Tibial nerve (tissue), 4 donors: Measurements from ENCODE around the gene MPRIP. TPM values are rescaled to one million over a fixed set of nuclear protein-coding genes. Genes with fewer than 3 reads are reported as not detected.

Experiments used
- DNase-seq, 2 donors: peaks; one replicate each; pipeline ENCODE4 v3.0.0-alpha.2; 2019; ENCODE audit warnings: low spot score in 2 of 2
- H3K27ac ChIP-seq, 4 donors: fragments of 200-600 bp; sonication (generic) in 3 of 4; one replicate each; pipeline ENCODE4 v1.5.1; 2017 to 2019; ENCODE audit warnings: mild to moderate bottlenecking in 1 of 4
- H3K27me3 ChIP-seq, 2 donors: fragments of 200-600 bp; sonication (generic) in 1 of 2; one replicate each; pipeline versions ENCODE4 v1.5.1 to v1.6.0; 2017 to 2019
- H3K36me3 ChIP-seq, 3 donors: fragments of 200-600 bp; sonication (generic); one replicate each; pipeline ENCODE4 v1.5.1; 2018 to 2019
- H3K4me1 ChIP-seq, 4 donors: fragments of 200-600 bp; sonication (generic) in 3 of 4; one replicate each; pipeline ENCODE4 v1.5.1; 2017 to 2019
- H3K4me3 ChIP-seq, 4 donors: fragments of 200-600 bp; sonication (generic) in 3 of 4; one replicate each; pipeline ENCODE4 v1.5.1; 2017 to 2019; ENCODE audit warnings: mild to moderate bottlenecking in 1 of 4, moderate library complexity in 1 of 4
- H3K9me3 ChIP-seq, 4 donors: fragments of 200-600 bp; sonication (generic) in 3 of 4; one replicate each; pipeline ENCODE4 v1.5.1; 2017 to 2019
- EP300 ChIP-seq, 2 donors: sonication (generic); formaldehyde crosslinking; IDR thresholded peaks; one replicate each; pipeline ENCODE4 v1.6.1; 2017; ENCODE audit warnings: antibody characterized with exemption in 2 of 2, mild to moderate bottlenecking in 1 of 2
- POLR2A ChIP-seq, 2 donors: fragments of 450-650 bp; IDR thresholded peaks; one replicate each; pipeline ENCODE4 v1.6.1; 2017; ENCODE audit warnings: antibody characterized with exemption in 2 of 2, mild to moderate bottlenecking in 2 of 2, moderate library complexity in 2 of 2
- WGBS, 2 donors: methylation state at CpG; one replicate each; pipeline ENCODE4 v1.1.5; 2018; 5-methylcytosine and 5-hydroxymethylcytosine counted together
- total RNA-seq, 4 donors: library from RNA; depleted of rRNA; stranded (reverse); fragments of >200 nt; gene quantifications; one replicate each; pipeline ENCODE4 v1.1.0, GENCODE V29; 2016
- TF ChIP-seq, protein P1 (sequence below), 5 experiments: fragments of 200-600 bp in 3 of 5; fragments of 450-650 bp in 2 of 5; sonication (generic) in 3 of 5; IDR thresholded peaks; one replicate each; pipeline ENCODE4 v1.5.1; 2016 to 2019; ENCODE audit warnings: antibody characterized with exemption in 5 of 5, mild to moderate bottlenecking in 3 of 5, moderate library complexity in 2 of 5

MPRIP gene
- total RNA-seq, 4 donors from 2014 or later: 216 to 291 (median 265) TPM

- 86 to 96% methylated on average over 12 of the region's 12 CpGs for WGBS, 2 donors
- H3K36me3 ChIP-seq: peaks cover 3 to 100% (median 27%) of the 10 kb centered on the region in 3 donors
- no peak overlapping the region for H3K27ac ChIP-seq
- H3K4me1 ChIP-seq: peaks cover 0 to 10% (median 0%) of the 10 kb centered on the region in 4 donors
- DNase-seq: no peak
- no peaks in the 10 kb centered on the region for H3K9me3 ChIP-seq
- TF ChIP-seq, protein P1, sequence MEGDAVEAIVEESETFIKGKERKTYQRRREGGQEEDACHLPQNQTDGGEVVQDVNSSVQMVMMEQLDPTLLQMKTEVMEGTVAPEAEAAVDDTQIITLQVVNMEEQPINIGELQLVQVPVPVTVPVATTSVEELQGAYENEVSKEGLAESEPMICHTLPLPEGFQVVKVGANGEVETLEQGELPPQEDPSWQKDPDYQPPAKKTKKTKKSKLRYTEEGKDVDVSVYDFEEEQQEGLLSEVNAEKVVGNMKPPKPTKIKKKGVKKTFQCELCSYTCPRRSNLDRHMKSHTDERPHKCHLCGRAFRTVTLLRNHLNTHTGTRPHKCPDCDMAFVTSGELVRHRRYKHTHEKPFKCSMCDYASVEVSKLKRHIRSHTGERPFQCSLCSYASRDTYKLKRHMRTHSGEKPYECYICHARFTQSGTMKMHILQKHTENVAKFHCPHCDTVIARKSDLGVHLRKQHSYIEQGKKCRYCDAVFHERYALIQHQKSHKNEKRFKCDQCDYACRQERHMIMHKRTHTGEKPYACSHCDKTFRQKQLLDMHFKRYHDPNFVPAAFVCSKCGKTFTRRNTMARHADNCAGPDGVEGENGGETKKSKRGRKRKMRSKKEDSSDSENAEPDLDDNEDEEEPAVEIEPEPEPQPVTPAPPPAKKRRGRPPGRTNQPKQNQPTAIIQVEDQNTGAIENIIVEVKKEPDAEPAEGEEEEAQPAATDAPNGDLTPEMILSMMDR (IDR thresholded peaks at IDR 0.05): no peak
- TF ChIP-seq POLR2A (IDR thresholded peaks at IDR 0.05): no peak
- no peak for TF ChIP-seq EP300 (IDR thresholded peaks at IDR 0.05)
- H3K27me3 ChIP-seq: no peaks in the 10 kb centered on the region
- H3K4me3 ChIP-seq: no peak overlapping the region
These were observed 134.1 kb downstream of the MPRIP start for GRCh38 chr17:17176341-17176740.

GRCh38 chr17:17177176-17177575, 134.9 kb downstream of the MPRIP start:
- WGBS, 2 donors: 82 to 86% methylated on average over 7 to 12 of the region's 12 CpGs
- TF ChIP-seq POLR2A (IDR thresholded peaks at IDR 0.05): no peak
- TF ChIP-seq, protein P1 (IDR thresholded peaks at IDR 0.05): no peak
- H3K27ac ChIP-seq: no peak overlapping the region
- H3K4me3 ChIP-seq: no peak overlapping the region
- H3K9me3 ChIP-seq: no peaks in the 10 kb centered on the region
- no peak for DNase-seq
- H3K36me3 ChIP-seq: peaks cover 3 to 100% (median 29%) of the 10 kb centered on the region in 3 donors
- H3K27me3 ChIP-seq: no peaks in the 10 kb centered on the region
- peaks cover 0 to 9% (median 0%) of the 10 kb centered on the region in 4 donors for H3K4me1 ChIP-seq

DNA sequence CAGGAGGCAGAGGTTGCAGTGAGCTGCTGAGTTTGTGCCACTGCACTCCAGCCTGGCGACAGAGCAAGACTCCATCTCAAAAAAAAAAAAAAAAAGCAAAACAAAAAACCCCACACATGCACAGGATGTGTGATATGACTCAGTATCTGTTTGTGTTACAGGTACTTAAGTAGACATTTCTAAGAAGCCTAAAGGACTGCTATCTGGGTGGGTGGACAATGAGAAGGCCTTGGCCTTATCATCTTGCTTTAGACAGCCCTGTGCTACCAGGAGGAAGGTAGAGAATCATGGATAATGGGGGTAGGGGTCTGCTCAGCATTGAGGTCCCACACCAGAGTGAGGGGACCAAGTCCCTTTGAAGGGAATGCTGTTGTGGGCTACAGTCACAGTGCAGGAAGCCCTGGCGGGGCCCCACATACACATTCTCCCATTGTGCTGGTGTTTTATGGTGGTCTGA, 137.1 kb downstream of the MPRIP start:
- peaks cover 3 to 100% (median 35%) of the 10 kb centered on the region in 3 donors for H3K36me3 ChIP-seq
- TF ChIP-seq POLR2A (IDR thresholded peaks at IDR 0.05) (no peak), EP300 (IDR thresholded peaks at IDR 0.05) (no peak)
- TF ChIP-seq, protein P1 (IDR thresholded peaks at IDR 0.05): no peak
- 74 to 82% methylated on average over 2 of the region's 2 CpGs for WGBS, 2 donors
- H3K9me3 ChIP-seq: no peaks in the 10 kb centered on the region
- H3K4me1 ChIP-seq: peaks cover 0 to 3% (median 0%) of the 10 kb centered on the region in 4 donors
- H3K27ac ChIP-seq: no peak overlapping the region
- no peaks in the 10 kb centered on the region for H3K27me3 ChIP-seq
- no peak for DNase-seq
- H3K4me3 ChIP-seq: no peak overlapping the region

DNA sequence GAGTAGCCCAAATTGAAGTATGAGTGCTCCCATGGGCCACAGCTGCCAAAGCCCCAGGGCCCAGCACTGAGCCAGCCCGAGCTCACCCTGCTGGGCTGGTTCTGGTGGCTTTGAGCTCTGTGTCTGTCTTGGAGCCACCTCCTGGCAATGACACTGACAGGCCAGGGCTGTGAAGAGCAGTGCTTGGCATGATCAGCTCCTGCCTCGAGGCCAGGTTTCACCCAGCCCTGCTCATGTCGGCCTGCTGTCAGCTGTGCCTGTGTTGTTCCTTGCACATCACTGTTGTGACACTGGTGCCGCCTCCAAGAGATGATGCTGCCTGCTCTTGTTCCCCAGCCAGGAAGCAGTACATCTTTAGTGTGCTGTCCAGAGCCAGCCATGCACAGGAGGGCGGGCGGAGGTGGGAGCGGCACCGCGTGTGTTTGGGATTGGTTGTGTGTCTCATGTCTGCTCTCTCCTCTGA, 137.9 kb downstream of the MPRIP start:
- H3K4me1 ChIP-seq: peaks cover 0 to 3% (median 0%) of the 10 kb centered on the region in 4 donors
- no peaks in the 10 kb centered on the region for H3K27me3 ChIP-seq
- H3K9me3 ChIP-seq: no peaks in the 10 kb centered on the region
- H3K36me3 ChIP-seq: peaks cover 3 to 99% (median 35%) of the 10 kb centered on the region in 3 donors
- TF ChIP-seq EP300 (IDR thresholded peaks at IDR 0.05) (no peak), POLR2A (IDR thresholded peaks at IDR 0.05) (no peak)
- TF ChIP-seq, protein P1 (IDR thresholded peaks at IDR 0.05): no peak
- 90 to 100% methylated on average over 1 to 8 of the region's 9 CpGs for WGBS, 2 donors
- no peak overlapping the region for H3K27ac ChIP-seq
- DNase-seq: no peak
- H3K4me3 ChIP-seq: no peak overlapping the region

DNA sequence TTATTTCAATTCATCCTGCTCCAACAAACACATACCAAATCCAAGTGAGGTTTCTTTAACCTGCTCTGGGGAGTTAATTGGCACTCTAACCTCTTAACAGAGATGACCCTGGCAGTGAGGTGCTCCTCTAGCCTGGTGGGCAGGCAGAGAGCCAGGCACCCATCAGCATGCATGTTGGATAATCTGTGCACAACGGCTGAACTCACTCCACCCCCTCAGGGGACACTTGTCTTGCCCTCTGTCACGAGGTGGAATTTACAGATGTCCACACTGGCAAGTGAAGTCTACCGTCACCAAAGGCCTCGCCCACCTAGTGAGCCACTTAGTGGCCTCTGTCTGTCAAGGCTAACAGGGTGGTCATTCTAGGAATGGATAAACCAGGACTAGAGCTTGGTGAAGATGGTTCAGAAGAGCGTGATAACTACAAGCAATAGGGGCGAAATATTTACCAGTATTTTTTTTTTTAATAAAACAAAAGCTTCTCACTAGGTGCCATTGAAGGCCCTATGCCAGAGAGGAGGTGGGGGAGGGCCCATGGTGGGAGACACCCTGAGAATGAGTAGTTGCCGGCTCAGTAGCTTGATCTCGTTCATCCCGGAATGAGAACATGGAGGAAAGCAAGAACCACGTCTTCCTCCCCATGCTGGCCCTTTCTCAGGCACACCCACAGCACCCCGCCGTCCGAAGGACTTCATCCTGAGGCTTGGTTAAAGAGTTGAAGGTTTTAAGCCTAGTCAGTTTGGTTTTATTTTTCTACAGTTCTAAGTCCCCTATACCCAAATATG, 138.7 kb downstream of the MPRIP start:
- Histone ChIP-seq H3K4me3 (no peak overlapping the region), H3K9me3 (no peaks in the 10 kb centered on the region), H3K4me1 (peaks cover 0 to 4% (median 0%) of the 10 kb centered on the region in 4 donors), H3K27ac (no peak overlapping the region), H3K27me3 (no peaks in the 10 kb centered on the region), H3K36me3 (peaks cover 3 to 95% (median 32%) of the 10 kb centered on the region in 3 donors)
- no peak for DNase-seq
- TF ChIP-seq EP300 (IDR thresholded peaks at IDR 0.05) (no peak), POLR2A (IDR thresholded peaks at IDR 0.05) (no peak)
- TF ChIP-seq, protein P1 (IDR thresholded peaks at IDR 0.05): no peak
- 75 to 80% methylated on average over 13 of the region's 13 CpGs for WGBS, 2 donors
